ENCODE measurements around the gene ZNF526. TPM values are rescaled to one million over a fixed set of nuclear protein-coding genes. Genes with fewer than 3 reads are reported as not detected.

Gene ZNF526
- total and polyA plus RNA-seq, 2 experiments from 2014 or later: 4.9 to 8.6 TPM

DNA sequence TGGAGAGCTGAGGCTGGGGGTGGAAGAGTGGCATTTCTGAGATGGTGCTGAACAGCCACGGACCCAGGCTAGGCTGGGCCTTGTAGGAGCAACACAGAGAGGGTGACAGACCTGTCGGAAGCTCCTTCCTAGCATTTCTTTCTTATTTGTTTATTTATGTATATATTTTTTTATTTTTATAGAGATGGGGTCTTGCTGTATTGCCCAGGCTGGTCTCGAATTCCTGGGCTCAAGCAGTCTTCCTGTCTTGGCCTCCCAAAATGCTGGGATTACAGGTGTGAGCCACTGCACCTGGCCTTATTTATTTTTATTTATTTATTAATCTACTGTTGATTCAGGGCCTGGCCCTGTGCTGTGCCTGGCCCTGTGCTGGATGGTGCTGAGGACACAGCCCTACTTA is 55.4 kb downstream of the ZNF526 start:
- DNase-seq (ENCODE audit: low spot score): no peak
- no peak for TF ChIP-seq EZH2 (IDR thresholded peaks at IDR 0.05; ENCODE audit: borderline replicate concordance)
- TF ChIP-seq, protein P1, sequence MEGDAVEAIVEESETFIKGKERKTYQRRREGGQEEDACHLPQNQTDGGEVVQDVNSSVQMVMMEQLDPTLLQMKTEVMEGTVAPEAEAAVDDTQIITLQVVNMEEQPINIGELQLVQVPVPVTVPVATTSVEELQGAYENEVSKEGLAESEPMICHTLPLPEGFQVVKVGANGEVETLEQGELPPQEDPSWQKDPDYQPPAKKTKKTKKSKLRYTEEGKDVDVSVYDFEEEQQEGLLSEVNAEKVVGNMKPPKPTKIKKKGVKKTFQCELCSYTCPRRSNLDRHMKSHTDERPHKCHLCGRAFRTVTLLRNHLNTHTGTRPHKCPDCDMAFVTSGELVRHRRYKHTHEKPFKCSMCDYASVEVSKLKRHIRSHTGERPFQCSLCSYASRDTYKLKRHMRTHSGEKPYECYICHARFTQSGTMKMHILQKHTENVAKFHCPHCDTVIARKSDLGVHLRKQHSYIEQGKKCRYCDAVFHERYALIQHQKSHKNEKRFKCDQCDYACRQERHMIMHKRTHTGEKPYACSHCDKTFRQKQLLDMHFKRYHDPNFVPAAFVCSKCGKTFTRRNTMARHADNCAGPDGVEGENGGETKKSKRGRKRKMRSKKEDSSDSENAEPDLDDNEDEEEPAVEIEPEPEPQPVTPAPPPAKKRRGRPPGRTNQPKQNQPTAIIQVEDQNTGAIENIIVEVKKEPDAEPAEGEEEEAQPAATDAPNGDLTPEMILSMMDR (IDR thresholded peaks at IDR 0.05; ENCODE audit: poor library complexity): no peak
- TF ChIP-seq EZH2phosphoT487 (IDR thresholded peaks at IDR 0.05; ENCODE audit: low read depth, severe bottlenecking, unreplicated experiment): no peak
- peaks cover 5% of the 10 kb centered on the region for H4K20me1 ChIP-seq (ENCODE audit: insufficient read depth, poor library complexity, severe bottlenecking)
- 96% methylated on average over 3 of the region's 3 CpGs for WGBS (ENCODE audit: low lambda C conversion rate, missing lambda C conversion rate)
- H3K9me2 ChIP-seq (replicated peaks; ENCODE audit: insufficient read depth): no peaks in the 10 kb centered on the region
- no peak overlapping the region for H3K27ac ChIP-seq
- no peaks in the 10 kb centered on the region for H3K27me3 ChIP-seq
- peaks cover 37% of the 10 kb centered on the region for H3K4me1 ChIP-seq (ENCODE audit: insufficient read depth)
- peaks cover 74% of the 10 kb centered on the region for H3K79me2 ChIP-seq
- H3K9me3 ChIP-seq (ENCODE audit: low read depth): no peaks in the 10 kb centered on the region
- no peak overlapping the region for H3K4me3 ChIP-seq
- no peak overlapping the region for H3K4me2 ChIP-seq
- H2AFZ ChIP-seq: no peak overlapping the region
- no peaks in the 10 kb centered on the region for H3K36me3 ChIP-seq (replicated peaks; ENCODE audit: insufficient read depth, low read depth)

DNA sequence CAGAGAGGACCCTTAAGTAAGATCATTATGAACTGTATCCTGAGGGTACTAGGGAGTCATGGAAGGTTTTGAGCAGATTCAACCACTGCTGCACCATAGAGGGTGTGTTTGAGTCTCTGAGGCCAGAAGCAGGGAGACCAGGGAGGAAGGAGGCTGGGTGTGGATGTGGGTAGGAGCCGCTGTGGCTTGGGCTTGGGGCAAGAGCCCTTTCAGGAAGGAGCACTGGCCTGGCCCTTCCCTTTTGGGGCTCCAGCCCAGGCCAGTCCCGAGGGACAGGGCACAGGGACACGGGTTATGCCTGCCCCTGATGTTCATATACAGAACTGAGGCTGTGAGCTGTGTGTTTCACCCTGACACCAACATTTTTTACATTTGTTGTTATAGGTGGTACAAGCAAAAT is 56.2 kb downstream of the ZNF526 start:
- Histone ChIP-seq H3K27me3 (no peaks in the 10 kb centered on the region), H3K4me3 (no peak overlapping the region), H2AFZ (no peak overlapping the region), H4K20me1 (ENCODE audit: insufficient read depth, poor library complexity, severe bottlenecking) (peaks cover 5% of the 10 kb centered on the region), H3K9me2 (replicated peaks; ENCODE audit: insufficient read depth) (no peaks in the 10 kb centered on the region), H3K4me1 (ENCODE audit: insufficient read depth) (peaks cover 31% of the 10 kb centered on the region), H3K27ac (no peak overlapping the region), H3K36me3 (replicated peaks; ENCODE audit: insufficient read depth, low read depth) (no peaks in the 10 kb centered on the region), H3K4me2 (no peak overlapping the region), H3K9me3 (ENCODE audit: low read depth) (no peaks in the 10 kb centered on the region), H3K79me2 (peaks cover 68% of the 10 kb centered on the region)
- no peak for DNase-seq (ENCODE audit: low spot score)
- WGBS (ENCODE audit: low lambda C conversion rate, missing lambda C conversion rate): 94% methylated on average over 3 of the region's 3 CpGs
- TF ChIP-seq EZH2phosphoT487 (IDR thresholded peaks at IDR 0.05; ENCODE audit: low read depth, severe bottlenecking, unreplicated experiment) (no peak), EZH2 (IDR thresholded peaks at IDR 0.05; ENCODE audit: borderline replicate concordance) (no peak)
- TF ChIP-seq, protein P1 (IDR thresholded peaks at IDR 0.05; ENCODE audit: poor library complexity): no peak

DNA sequence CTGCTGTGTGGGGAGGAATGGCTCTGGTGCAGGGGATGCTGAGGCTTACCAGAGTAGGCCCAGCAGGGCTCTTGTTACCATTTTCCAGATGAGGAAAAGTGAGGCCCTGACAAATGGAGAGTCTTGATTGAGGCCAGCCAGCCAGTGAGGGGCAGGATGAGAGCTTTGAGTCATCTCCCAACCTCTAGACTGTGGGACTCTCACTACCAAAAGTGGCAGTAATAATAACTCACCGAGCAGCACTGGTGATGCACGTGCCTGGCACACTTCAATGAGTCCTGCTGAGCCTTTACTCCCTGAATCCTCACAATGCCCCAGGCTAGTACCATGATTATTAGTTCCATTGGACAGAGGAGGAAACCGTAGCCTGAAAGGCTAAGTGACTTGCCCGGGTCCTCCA is 56.7 kb downstream of the ZNF526 start:
- no peak for TF ChIP-seq EZH2phosphoT487 (IDR thresholded peaks at IDR 0.05; ENCODE audit: low read depth, severe bottlenecking, unreplicated experiment)
- TF ChIP-seq, protein P1 (IDR thresholded peaks at IDR 0.05; ENCODE audit: poor library complexity): no peak
- no peak for TF ChIP-seq EZH2 (IDR thresholded peaks at IDR 0.05; ENCODE audit: borderline replicate concordance)
- Histone ChIP-seq H3K4me1 (ENCODE audit: insufficient read depth) (peaks cover 37% of the 10 kb centered on the region), H3K79me2 (peaks cover 63% of the 10 kb centered on the region), H3K4me2 (no peak overlapping the region), H3K9me2 (replicated peaks; ENCODE audit: insufficient read depth) (no peaks in the 10 kb centered on the region), H3K4me3 (no peak overlapping the region), H3K27ac (peak overlapping the region; percentile 99), H3K36me3 (replicated peaks; ENCODE audit: insufficient read depth, low read depth) (no peaks in the 10 kb centered on the region), H3K9me3 (ENCODE audit: low read depth) (no peaks in the 10 kb centered on the region), H3K27me3 (no peaks in the 10 kb centered on the region), H2AFZ (no peak overlapping the region), H4K20me1 (ENCODE audit: insufficient read depth, poor library complexity, severe bottlenecking) (peaks cover 5% of the 10 kb centered on the region)
- DNase-seq (ENCODE audit: low spot score): no peak
- 92% methylated on average over 4 of the region's 4 CpGs for WGBS (ENCODE audit: low lambda C conversion rate, missing lambda C conversion rate)

Other genes starting within 250 kb of the ZNF526 start
- 0.03 TPM in 1 of 2 replicates, not detected in the other for gene ATP1A3, start 226.1 kb upstream of the ZNF526 start, total RNA-seq
- 0.82 TPM in 1 of 2 replicates, not detected in the other for gene ATP1A3, start 226.1 kb upstream of the ZNF526 start, polyA plus RNA-seq
- 0.60 and 0.92 TPM in 2 replicates for gene GRIK5, start 150.1 kb upstream of the ZNF526 start, total RNA-seq
- 0.34 and 0.50 TPM in 2 replicates for gene GRIK5, start 150.1 kb upstream of the ZNF526 start, polyA plus RNA-seq
- 10.7 and 11.8 TPM in 2 replicates for gene ZNF574, start 144.1 kb upstream of the ZNF526 start, total RNA-seq
- gene ZNF574, start 144.1 kb upstream of the ZNF526 start, polyA plus RNA-seq: 13.3 and 13.6 TPM in 2 replicates
- gene POU2F2, start 87.9 kb upstream of the ZNF526 start, total RNA-seq: 0.16 TPM in 1 of 2 replicates, not detected in the other
- 0.15 and 0.52 TPM in 2 replicates for gene POU2F2, start 87.9 kb upstream of the ZNF526 start, polyA plus RNA-seq
- 34.2 and 38.6 TPM in 2 replicates for gene DEDD2, start 2.6 kb upstream of the ZNF526 start, total RNA-seq
- gene DEDD2, start 2.6 kb upstream of the ZNF526 start, polyA plus RNA-seq: 37.8 and 38.6 TPM in 2 replicates
- 31.2 and 32.2 TPM in 2 replicates for gene GSK3A, start 22.3 kb downstream of the ZNF526 start, total RNA-seq
- gene GSK3A, start 22.3 kb downstream of the ZNF526 start, polyA plus RNA-seq: 36.6 and 38.8 TPM in 2 replicates
- 32.6 and 47.1 TPM in 2 replicates for gene ERF, start 34.8 kb downstream of the ZNF526 start, total RNA-seq
- gene ERF, start 34.8 kb downstream of the ZNF526 start, polyA plus RNA-seq: 20.4 and 24.4 TPM in 2 replicates
- 14.3 and 17.4 TPM in 2 replicates for gene CIC, start 48.9 kb downstream of the ZNF526 start, total RNA-seq
- 19.3 and 23.2 TPM in 2 replicates for gene CIC, start 48.9 kb downstream of the ZNF526 start, polyA plus RNA-seq
- gene PRR19, start 81.8 kb downstream of the ZNF526 start, total RNA-seq: 0.24 and 2.2 TPM in 2 replicates
- 1.9 and 3.0 TPM in 2 replicates for gene PRR19, start 81.8 kb downstream of the ZNF526 start, polyA plus RNA-seq
- 46.1 and 70.6 TPM in 2 replicates for gene PAFAH1B3, start 82.3 kb downstream of the ZNF526 start, total RNA-seq
- 98.6 and 116 TPM in 2 replicates for gene PAFAH1B3, start 82.3 kb downstream of the ZNF526 start, polyA plus RNA-seq
- 0.40 TPM in 1 of 2 replicates, not detected in the other for gene TMEM145, start 93.0 kb downstream of the ZNF526 start, total RNA-seq
- gene TMEM145, start 93.0 kb downstream of the ZNF526 start, polyA plus RNA-seq: 0.58 TPM in 1 of 2 replicates, not detected in the other
- 11.0 and 19.2 TPM in 2 replicates for gene MEGF8, start 105.3 kb downstream of the ZNF526 start, total RNA-seq
- gene MEGF8, start 105.3 kb downstream of the ZNF526 start, polyA plus RNA-seq: 7.6 and 8.3 TPM in 2 replicates
- 0.93 TPM in 1 of 2 replicates, not detected in the other for gene CNFN, start 170.0 kb downstream of the ZNF526 start, total RNA-seq
- gene CNFN, start 170.0 kb downstream of the ZNF526 start, polyA plus RNA-seq: 8.3 and 8.8 TPM in 2 replicates
- 6.4 and 11.2 TPM in 2 replicates for gene LIPE, start 207.1 kb downstream of the ZNF526 start, total RNA-seq
- 5.4 and 7.1 TPM in 2 replicates for gene LIPE, start 207.1 kb downstream of the ZNF526 start, polyA plus RNA-seq
- 4.4 and 6.7 TPM in 2 replicates for gene CXCL17, start 222.6 kb downstream of the ZNF526 start, total RNA-seq
- gene CXCL17, start 222.6 kb downstream of the ZNF526 start, polyA plus RNA-seq: 15.3 and 16.7 TPM in 2 replicates

Measured in hepatocyte (in vitro differentiated cells).